Lower leg skin (tissue), 4 donors: Measurements from ENCODE around the gene RPS6KA4. TPM values are rescaled to one million over a fixed set of nuclear protein-coding genes. Genes with fewer than 3 reads are reported as not detected.

Experiments
- DNase-seq, 2 donors: peaks; one replicate each; pipeline ENCODE4 v3.0.0-alpha.2; 2019; ENCODE audit warnings: low spot score in 2 of 2
- H3K4me3 ChIP-seq: fragments of 200-600 bp; sonication (generic); 2 replicates; pipeline ENCODE4 v1.5.1; 2017; ENCODE audit warnings: mild to moderate bottlenecking, low read depth; ENCODE audit not compliant: poor library complexity, severe bottlenecking
- CTCF ChIP-seq, 3 donors: fragments of 450-650 bp; IDR thresholded peaks; one replicate each; pipeline ENCODE4 v1.5.1; 2016; ENCODE audit warnings: antibody characterized with exemption in 3 of 3, mild to moderate bottlenecking in 3 of 3, moderate library complexity in 2 of 3
- POLR2A ChIP-seq, 2 donors: fragments of 450-650 bp; IDR thresholded peaks; one replicate each; pipeline ENCODE4 v1.6.1; 2016 to 2017; ENCODE audit warnings: antibody characterized with exemption in 2 of 2, mild to moderate bottlenecking in 1 of 2, moderate library complexity in 1 of 2
- WGBS, 2 donors: methylation state at CpG; one replicate each; pipeline ENCODE4 v1.1.5; 2018; 5-methylcytosine and 5-hydroxymethylcytosine counted together
- intact Hi-C: fragments of 100-400 bp; cut with DNase I; formaldehyde crosslinking; loops from one replicate; pipeline ENCODE4 v1.15.0; 2023; ENCODE audit warnings: low total_unique reads
- total RNA-seq, 4 donors: library from RNA; depleted of rRNA; stranded (reverse); fragments of >200 nt; gene quantifications; one replicate each; pipeline ENCODE4 v1.1.0, GENCODE V29; 2016

Gene RPS6KA4
- total RNA-seq, 4 donors from 2014 or later: 39.4 to 77.4 (median 49.2) TPM

GRCh38 chr11:64334764-64335735, 23.9 kb upstream of the RPS6KA4 start:
- intact Hi-C loops: no loop called here
- 52 to 60% methylated on average over 13 of the region's 13 CpGs for WGBS, 2 donors
- TF ChIP-seq CTCF (IDR thresholded peaks at IDR 0.05): no peak
- no peak for TF ChIP-seq POLR2A (IDR thresholded peaks at IDR 0.05)
- DNase-seq: peak in 1 of 2 donors; percentile 72
- no peak overlapping the region for H3K4me3 ChIP-seq

GRCh38 chr11:64337538-64338249, 21.3 kb upstream of the RPS6KA4 start:
- H3K4me3 ChIP-seq: no peak overlapping the region
- WGBS, 2 donors: 69 to 75% methylated on average over 8 of the region's 8 CpGs
- intact Hi-C loops: no loop called here
- TF ChIP-seq POLR2A (IDR thresholded peaks at IDR 0.05): no peak
- no peak for TF ChIP-seq CTCF (IDR thresholded peaks at IDR 0.05)
- no peak for DNase-seq

- DNase-seq: no peak
- intact Hi-C loops: no loop called here
- TF ChIP-seq POLR2A (IDR thresholded peaks at IDR 0.05): no peak
- no peak for TF ChIP-seq CTCF (IDR thresholded peaks at IDR 0.05)
- H3K4me3 ChIP-seq: no peak overlapping the region
- 85 to 86% methylated on average over 8 of the region's 8 CpGs for WGBS, 2 donors
Measured at GRCh38 chr11:64338716-64339115, 20.2 kb upstream of the RPS6KA4 start.

DNA sequence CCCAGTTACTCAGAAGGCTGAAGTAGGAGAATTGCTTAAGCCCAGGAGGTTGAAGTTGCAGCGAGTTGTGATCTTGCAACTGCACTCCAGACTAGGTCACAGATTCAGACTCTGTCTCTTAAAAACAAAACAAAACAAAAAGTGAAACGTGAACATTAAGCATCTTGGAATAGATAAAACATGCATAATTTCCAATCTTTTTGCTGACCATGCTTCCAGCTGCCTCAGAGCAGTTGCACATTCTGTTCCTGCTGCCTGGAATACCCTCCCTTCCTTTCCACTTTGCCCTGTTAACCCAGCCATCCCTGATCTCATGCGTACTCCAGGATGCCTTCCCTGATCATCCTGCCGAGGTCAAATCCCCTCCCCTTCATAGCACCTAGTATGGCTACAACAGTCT, 19.7 kb upstream of the RPS6KA4 start:
- intact Hi-C loops: no loop called here
- no peak for DNase-seq
- WGBS, 2 donors: 59 to 72% methylated on average over 4 of the region's 4 CpGs
- H3K4me3 ChIP-seq: no peak overlapping the region
- TF ChIP-seq POLR2A (IDR thresholded peaks at IDR 0.05) (no peak), CTCF (IDR thresholded peaks at IDR 0.05) (no peak)

DNA sequence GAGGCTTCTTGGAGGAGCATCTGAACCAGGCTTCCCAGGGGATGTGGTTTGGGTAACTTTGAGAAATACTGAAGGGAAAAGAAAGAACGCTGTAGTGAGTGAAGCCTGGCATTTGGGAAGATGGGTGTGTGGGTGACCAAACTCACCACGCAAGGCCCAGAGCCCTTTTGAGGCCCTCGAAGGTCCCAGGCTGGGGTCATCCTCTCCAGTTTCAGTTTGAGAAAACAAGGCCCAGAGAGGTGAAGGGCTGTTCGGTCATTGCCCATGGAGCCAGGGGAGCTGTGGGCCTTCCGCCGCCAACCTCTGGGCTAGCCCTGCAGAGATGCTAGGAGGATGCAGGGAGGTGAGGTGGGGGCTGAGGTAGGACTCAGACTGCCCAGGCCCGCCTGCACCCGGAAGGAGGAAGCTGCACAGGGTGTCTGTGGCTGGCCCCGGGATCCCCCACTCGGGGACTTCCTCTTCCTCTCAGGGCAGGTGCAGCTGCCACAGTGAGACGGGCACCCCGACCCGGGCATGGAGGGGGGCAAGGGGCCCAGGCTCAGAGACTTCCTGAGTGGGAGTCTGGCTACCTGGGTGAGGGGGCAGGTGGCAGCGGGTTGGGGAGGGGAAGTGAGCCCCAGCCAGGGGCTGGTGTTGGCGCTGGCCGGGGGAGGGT, 19.1 kb upstream of the RPS6KA4 start, which contains the start of gene CCDC88B:
Gene CCDC88B, plus strand, starts transcription at position 451 of the 655 bp plus-strand sequence. Its CDS starts 63 bp downstream, at position 514.
- DNase-seq: peak in 1 of 2 donors; percentile 95
- intact Hi-C loops: no loop called here
- 64 to 73% methylated on average over 16 of the region's 16 CpGs for WGBS, 2 donors
- TF ChIP-seq POLR2A (IDR thresholded peaks at IDR 0.05) (no peak), CTCF (IDR thresholded peaks at IDR 0.05) (no peak)
- H3K4me3 ChIP-seq: no peak within 1 kb of the TSS
